Hepatocyte (in vitro differentiated cells): ENCODE data around the gene NR2C2. TPM values are rescaled to one million over a fixed set of nuclear protein-coding genes. Genes with fewer than 3 reads are reported as not detected.

Experiments
- DNase-seq: peaks from one replicate; pipeline ENCODE4 v3.0.0-alpha.2; 2016; ENCODE audit warnings: low spot score
- H2AFZ ChIP-seq: fragments of 200-600 bp; sonication (generic); 2 replicates; pipeline ENCODE4 v1.6.0; 2016; ENCODE audit warnings: antibody characterized with exemption, mild to moderate bottlenecking
- H3K27ac ChIP-seq: fragments of 200-600 bp; sonication (generic); 2 replicates; pipeline ENCODE4 v1.5.1; 2016; ENCODE audit warnings: mild to moderate bottlenecking
- H3K27me3 ChIP-seq: fragments of 200-600 bp; sonication (generic); 2 replicates; pipeline ENCODE4 v1.6.1; 2016
- H3K36me3 ChIP-seq: fragments of 200-600 bp; sonication (generic); replicated peaks from 2 replicates; pipeline ENCODE4 v1.5.1; 2016; ENCODE audit warnings: low read depth; ENCODE audit not compliant: insufficient read depth
- H3K4me1 ChIP-seq: fragments of 200-600 bp; sonication (generic); 2 replicates; pipeline ENCODE4 v1.5.1; 2016; ENCODE audit warnings: mild to moderate bottlenecking, moderate library complexity; ENCODE audit not compliant: insufficient read depth
- H3K4me2 ChIP-seq: fragments of 200-600 bp; sonication (generic); 2 replicates; pipeline ENCODE4 v1.6.0; 2016
- H3K4me3 ChIP-seq: fragments of 200-600 bp; sonication (generic); 2 replicates; pipeline ENCODE4 v1.5.1; 2016; ENCODE audit warnings: mild to moderate bottlenecking
- H3K79me2 ChIP-seq: fragments of 200-600 bp; sonication (generic); 2 replicates; pipeline ENCODE4 v1.6.0; 2017; ENCODE audit warnings: mild to moderate bottlenecking
- H3K9me2 ChIP-seq: fragments of 200-600 bp; sonication (generic); replicated peaks from 2 replicates; pipeline ENCODE4 v1.6.0; 2017; ENCODE audit warnings: mild to moderate bottlenecking; ENCODE audit not compliant: insufficient read depth
- H3K9me3 ChIP-seq: fragments of 200-600 bp; sonication (generic); 2 replicates; pipeline ENCODE4 v1.5.1; 2016; ENCODE audit warnings: low read depth, mild to moderate bottlenecking
- H4K20me1 ChIP-seq: fragments of 200-600 bp; sonication (generic); 2 replicates; pipeline ENCODE4 v1.6.0; 2016; ENCODE audit warnings: mild to moderate bottlenecking; ENCODE audit not compliant: insufficient read depth, poor library complexity, severe bottlenecking
- EZH2 ChIP-seq: fragments of 200-600 bp; sonication (generic); IDR thresholded peaks from 2 replicates; pipeline ENCODE4 v1.6.1; 2016; ENCODE audit warnings: antibody characterized with exemption, mild to moderate bottlenecking, borderline replicate concordance
- EZH2phosphoT487 ChIP-seq: fragments of 200-600 bp; sonication (generic); IDR thresholded peaks from one replicate; pipeline ENCODE4 v1.6.1; 2018; ENCODE audit warnings: antibody characterized with exemption, mild to moderate bottlenecking, low read depth, moderate library complexity; ENCODE audit not compliant: unreplicated experiment, severe bottlenecking
- WGBS: methylation state at CpG from one replicate; pipeline ENCODE4 v1.1.6; 2016; ENCODE audit warnings: low lambda C conversion rate; ENCODE audit errors: missing lambda C conversion rate; 5-methylcytosine and 5-hydroxymethylcytosine counted together
- polyA plus RNA-seq: library from polyadenylated mRNA; unstranded; fragments of >200 nt; fragmentation: Nextera tagmentation; extraction: Ambion mirVana; gene quantifications from 2 replicates; pipeline ENCODE4 v1.2.1, GENCODE V29; 2016
- total RNA-seq: library from RNA; depleted of rRNA; stranded (reverse); fragments of >200 nt; gene quantifications from 2 replicates; pipeline ENCODE4 v1.2.3, GENCODE V29; 2014
- TF ChIP-seq, protein P1 (sequence below): fragments of 200-600 bp; sonication (generic); IDR thresholded peaks from 2 replicates; pipeline ENCODE4 v1.5.1; 2016; ENCODE audit warnings: antibody characterized with exemption, mild to moderate bottlenecking; ENCODE audit not compliant: poor library complexity

Gene NR2C2
- total and polyA plus RNA-seq, 2 experiments from 2014 or later = 14.7 to 29.6 TPM

DNA sequence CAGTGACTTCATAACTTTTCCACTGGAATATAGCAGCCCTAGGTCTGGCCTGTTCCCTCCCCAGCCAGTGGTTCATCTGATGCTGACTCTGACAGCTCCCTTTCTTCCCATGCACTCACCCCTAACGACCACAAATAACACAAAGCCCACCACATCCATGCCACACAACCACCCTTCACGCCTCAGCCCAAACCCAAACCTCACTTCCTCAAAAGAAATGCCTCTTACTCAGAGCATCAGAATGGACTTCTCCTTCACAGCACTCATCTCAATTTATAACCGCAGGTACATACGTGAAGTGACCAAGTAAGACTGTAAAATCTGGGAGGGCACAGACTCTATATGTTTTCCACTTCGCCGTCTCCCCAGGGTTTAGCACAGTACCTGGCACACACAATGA, 150.5 kb downstream of the NR2C2 start:
- Histone ChIP-seq H3K27me3 (no peaks in the 10 kb centered on the region), H3K4me2 (peak overlapping the region; percentile 83), H3K36me3 (no peaks in the 10 kb centered on the region), H3K9me3 (no peaks in the 10 kb centered on the region), H3K4me3 (peak overlapping the region; percentile 80), H3K9me2 (no peaks in the 10 kb centered on the region), H2AFZ (no peak overlapping the region), H3K4me1 (no peaks in the 10 kb centered on the region), H3K79me2 (peaks cover 27% of the 10 kb centered on the region), H4K20me1 (no peaks in the 10 kb centered on the region), H3K27ac (no peak overlapping the region)
- no peak for TF ChIP-seq EZH2phosphoT487
- TF ChIP-seq EZH2 = no peak
- TF ChIP-seq, protein P1, sequence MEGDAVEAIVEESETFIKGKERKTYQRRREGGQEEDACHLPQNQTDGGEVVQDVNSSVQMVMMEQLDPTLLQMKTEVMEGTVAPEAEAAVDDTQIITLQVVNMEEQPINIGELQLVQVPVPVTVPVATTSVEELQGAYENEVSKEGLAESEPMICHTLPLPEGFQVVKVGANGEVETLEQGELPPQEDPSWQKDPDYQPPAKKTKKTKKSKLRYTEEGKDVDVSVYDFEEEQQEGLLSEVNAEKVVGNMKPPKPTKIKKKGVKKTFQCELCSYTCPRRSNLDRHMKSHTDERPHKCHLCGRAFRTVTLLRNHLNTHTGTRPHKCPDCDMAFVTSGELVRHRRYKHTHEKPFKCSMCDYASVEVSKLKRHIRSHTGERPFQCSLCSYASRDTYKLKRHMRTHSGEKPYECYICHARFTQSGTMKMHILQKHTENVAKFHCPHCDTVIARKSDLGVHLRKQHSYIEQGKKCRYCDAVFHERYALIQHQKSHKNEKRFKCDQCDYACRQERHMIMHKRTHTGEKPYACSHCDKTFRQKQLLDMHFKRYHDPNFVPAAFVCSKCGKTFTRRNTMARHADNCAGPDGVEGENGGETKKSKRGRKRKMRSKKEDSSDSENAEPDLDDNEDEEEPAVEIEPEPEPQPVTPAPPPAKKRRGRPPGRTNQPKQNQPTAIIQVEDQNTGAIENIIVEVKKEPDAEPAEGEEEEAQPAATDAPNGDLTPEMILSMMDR = no peak
- no peak for DNase-seq
- WGBS = 71% methylated on average over 6 of the region's 6 CpGs

Other genes starting within 250 kb of the NR2C2 start
- gene FGD5, start 128.6 kb upstream of the NR2C2 start, total RNA-seq = 2.6 and 2.9 TPM in 2 replicates
- gene FGD5, start 128.6 kb upstream of the NR2C2 start, polyA plus RNA-seq = 2.2 and 3.3 TPM in 2 replicates
- 25.6 and 30.9 TPM in 2 replicates for gene MRPS25, start 117.7 kb downstream of the NR2C2 start, total RNA-seq
- 59.9 and 75.5 TPM in 2 replicates for gene MRPS25, start 117.7 kb downstream of the NR2C2 start, polyA plus RNA-seq
- 19.1 and 19.4 TPM in 2 replicates for gene RBSN, start 151.6 kb downstream of the NR2C2 start, total RNA-seq
- 19.7 and 21.2 TPM in 2 replicates for gene RBSN, start 151.6 kb downstream of the NR2C2 start, polyA plus RNA-seq